HG02943 (cell line): Measurements from ENCODE around the gene GALP.
"Not testable (repeated sequence)": the region's sequence is repeated elsewhere in the genome, so short reads cannot be mapped to it uniquely, and the experiment has no call there.

Source experiments
- ATAC-seq: cut with Tn5 transposase; IDR thresholded peaks from one replicate; pipeline ENCODE4 v1.9.1; 2021; ENCODE audit warnings: mild to moderate bottlenecking, low read depth, moderate library complexity; ENCODE audit not compliant: unreplicated experiment

GALP gene

DNA sequence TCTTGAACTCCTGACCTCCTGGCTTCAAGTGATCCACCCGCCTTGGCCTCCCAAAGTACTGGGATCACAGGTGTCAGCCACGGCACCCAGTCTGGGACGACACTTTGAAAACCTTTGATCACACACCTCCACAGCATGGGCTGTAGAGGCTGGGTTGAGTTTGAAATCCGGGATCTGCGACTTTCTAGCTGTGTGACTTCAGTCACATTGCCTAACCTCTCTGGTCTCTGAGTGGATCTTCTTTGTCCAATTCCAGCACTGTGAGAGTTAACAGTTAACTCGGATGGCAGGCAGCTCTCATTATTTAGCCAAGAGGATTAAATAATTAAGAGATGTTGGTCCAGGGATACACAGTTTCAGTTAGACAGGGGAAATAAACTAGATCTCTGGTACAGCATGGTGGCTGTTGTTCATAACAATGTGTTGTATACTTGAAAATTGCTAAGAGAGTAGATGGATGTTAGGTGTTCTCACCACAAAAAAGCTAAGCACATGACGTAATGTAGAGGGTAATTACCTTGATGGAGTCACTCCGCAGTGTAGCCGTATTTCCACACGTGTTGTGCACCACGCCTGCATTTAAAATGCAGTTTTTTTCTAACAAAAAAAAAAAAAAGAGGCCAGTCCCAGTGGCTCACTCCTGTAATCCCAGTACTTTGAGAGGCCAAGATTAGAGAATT lies 1.9 kb downstream of the GALP start:
- ATAC-seq, result no peak

DNA sequence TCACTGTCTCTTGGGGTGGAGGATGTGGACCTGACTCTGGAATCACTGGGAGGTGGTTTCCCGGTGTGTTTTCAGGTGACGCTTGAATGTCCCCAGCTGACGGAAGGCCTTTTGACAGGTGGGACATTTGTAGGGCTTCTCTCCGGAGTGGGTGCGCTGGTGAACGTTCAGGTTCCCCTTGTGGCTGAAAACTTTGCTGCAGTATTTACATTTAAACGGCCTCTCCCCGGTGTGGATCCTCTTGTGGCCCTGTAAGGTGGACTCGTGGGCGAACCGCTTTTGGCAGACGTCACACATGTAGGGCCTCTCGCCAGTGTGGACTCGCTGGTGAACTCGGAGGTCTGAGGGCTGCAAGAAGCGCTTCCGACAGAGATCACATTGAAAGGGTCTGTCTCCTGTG lies 14.0 kb downstream of the GALP start:
- no peak for ATAC-seq

DNA sequence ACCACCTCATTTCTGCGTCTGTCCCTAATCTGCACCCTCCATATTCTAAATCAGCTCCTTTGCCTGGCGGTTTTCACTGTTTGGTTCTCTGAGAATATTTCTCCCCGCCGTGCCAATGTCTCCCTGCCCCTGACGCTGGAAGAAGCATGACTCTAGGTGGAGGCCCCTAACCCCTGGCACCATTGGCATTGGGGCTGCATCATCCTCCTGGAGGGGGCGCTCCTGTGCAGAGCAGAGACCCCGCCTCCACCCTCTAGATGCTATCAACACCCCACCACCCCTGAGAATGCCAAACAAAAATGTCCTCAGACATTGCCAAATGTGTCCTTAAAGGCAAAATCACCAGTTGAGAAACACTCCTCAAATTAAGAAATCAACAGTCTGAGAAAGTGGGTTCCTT lies 15.3 kb downstream of the GALP start:
- ATAC-seq, result no peak

DNA sequence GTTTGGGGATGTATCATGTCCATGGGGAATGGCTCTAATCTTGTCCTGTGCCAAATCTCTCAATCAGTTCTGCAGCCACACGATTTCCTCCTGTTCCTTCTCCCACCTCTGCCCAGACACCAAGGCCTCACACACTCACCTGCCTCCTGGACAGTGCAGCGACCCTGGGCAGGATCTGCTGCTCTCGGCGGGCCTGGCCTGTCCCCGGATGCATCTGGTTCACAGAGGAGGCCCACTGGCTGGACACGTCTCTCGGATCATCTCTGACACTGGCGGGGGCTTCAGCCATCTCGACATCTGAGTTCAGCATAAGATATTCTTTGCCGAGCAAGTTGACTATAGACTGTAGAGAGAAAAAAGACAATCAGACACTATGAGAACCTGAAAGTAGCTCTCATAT lies 15.9 kb downstream of the GALP start:
- ATAC-seq, result no peak

DNA sequence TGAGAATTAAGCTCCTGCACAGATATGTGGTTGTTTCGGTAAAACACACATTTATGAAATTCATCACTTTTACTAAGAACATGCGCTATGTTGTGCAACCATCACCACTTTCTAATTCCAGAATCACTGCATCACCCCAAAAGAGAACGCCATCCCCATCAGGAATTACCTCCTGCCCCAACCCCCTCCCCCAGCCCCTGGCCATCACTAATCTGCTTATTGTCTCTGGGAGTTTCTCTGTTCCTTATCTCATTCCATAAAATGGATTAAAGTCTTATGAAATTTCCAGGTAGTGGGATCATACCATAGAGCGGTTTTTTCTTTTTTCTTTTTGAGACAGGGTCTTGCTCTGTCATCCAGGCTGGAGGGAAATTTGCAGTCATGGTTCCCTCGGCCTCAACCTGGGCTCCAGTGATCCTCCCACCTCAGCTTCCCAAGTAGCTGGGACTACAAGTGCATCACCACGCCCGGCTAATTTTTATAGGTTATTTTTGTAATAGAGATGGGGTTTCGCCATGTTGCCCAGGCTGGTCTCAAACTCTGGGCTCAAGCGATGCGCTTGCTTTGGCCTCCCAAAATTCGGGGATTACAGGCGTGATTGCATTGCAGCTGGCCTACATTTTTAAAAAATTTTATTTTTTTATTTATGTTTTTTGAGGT lies 18.3 kb downstream of the GALP start:
- ATAC-seq, result no peak

DNA sequence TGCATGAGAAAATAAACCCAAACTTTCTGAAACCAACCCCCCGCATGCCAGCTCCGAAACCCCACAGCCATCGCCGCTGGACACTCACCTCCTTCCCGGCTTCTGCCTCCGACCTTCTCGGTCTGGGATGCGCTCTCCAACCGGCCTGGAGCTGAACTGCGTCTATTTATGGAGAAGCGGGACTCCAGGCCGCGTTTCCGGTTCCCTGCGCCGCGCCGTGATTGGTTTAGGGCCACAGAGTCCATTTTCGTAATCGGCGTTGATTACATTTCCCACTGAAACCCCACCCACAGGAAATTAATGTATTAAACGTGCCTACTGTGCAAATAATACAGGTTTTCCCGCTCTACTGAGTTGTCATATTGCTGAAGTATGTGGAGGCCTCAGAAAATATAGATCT lies 21.8 kb downstream of the GALP start, which contains the start of gene ZSCAN5B:
ZSCAN5B (minus strand) TSS at position 138 of the 400 bp plus-strand sequence. CDS start 4,731 bp downstream, outside the sequence.
- ATAC-seq, result not testable (repeated sequence)

DNA sequence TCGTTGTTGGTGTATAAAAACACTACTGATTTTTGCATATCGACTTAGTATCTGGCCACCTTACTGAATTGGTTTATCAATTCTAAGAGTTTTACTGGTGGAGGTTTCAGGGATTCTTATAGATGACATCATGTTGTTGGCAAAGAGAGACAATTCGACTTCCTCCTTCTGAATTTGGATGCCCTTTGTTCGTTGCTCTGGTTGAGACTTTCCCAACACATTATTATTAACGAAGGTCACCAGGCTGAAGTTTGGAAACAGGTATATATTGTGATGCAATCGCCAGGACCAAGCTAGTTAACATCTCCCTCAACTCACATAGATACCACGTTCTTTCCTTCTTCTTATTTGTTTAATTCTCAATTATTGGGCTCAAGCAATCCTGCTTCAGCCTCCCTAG lies 23.9 kb downstream of the GALP start:
- ATAC-seq, result no peak

DNA sequence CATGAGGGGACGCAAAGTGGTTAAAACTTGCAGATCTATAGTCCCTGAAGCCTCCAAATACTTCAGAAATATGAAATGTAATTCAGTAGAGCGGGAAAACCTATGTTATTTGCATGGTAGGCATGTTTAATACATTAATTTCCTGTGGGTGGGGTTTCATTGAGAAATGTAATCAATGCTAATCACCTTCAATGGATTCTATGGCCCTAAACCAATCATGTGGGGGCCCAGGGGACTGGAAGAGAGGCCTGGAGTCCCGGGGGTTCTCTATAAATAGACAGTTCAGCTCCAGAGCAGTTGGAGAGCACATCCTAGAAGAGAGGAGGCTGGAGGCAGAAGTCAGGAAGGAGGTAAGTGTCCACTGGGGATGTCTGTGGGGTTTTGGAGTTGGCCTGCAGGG lies 26.2 kb downstream of the GALP start, which contains the start of gene ZSCAN5C:
ZSCAN5C (plus strand) TSS at position 301 of the 400 bp plus-strand sequence. CDS start 3,641 bp downstream, outside the sequence.
- ATAC-seq, result no peak

DNA sequence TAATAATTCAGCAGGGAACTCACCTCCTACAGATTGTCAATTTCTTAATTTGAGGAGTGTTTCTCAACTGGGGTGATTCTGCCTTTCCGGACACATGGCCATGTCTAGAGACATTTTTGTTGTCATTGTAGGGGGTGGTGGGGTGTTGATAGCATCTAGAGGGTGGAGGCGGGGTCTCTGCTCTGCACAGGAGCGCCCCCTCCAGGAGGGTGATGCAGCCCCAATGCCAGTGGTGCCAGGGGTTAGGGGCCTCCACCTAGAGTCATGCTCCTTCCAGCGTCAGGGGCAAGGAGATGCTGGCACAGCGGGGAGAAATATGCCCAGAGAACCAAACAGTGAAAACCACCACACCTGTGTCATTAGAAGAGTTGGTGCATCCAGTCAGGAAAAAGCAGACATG lies 31.8 kb downstream of the GALP start:
- ATAC-seq, result not testable (repeated sequence)

DNA sequence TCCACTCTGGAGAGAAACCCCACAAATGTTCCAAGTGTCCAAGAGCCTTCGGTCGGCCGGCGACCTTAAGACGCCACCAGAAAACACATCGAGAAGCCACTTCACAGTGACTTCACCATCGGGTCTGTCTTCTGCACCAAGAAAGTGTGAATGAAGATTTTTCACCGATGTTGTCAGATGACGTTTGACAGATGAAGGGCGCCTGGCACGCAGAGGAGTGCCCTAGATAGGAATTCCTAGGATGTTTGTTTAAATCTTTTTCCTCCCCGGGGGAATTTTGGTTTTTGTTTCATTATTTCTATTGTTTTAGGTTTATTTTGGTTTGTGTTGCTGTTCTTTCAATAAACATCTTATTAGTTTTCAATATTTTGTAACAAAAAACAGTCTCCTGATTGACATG lies 33.3 kb downstream of the GALP start:
- ATAC-seq, result no peak

DNA sequence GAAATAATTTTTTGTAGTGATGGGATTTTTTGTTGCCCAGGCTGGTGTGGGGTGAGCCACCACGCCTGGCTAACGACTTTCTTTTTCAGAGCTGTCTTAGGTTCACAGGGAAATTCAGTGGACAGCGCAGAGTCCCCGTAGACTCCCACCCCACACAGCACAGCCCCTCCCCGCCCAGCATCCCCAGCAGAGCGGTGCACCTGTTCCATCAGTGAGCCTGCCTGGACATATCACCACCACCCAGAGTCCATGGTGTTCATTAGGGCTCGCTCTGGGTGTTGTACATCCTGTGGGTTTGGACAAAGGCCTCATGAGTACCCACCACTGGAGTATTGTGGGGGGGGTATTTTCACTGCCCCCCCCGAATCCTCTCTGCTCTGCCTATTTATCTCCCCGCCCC lies 34.2 kb downstream of the GALP start:
- not testable (repeated sequence) for ATAC-seq

DNA sequence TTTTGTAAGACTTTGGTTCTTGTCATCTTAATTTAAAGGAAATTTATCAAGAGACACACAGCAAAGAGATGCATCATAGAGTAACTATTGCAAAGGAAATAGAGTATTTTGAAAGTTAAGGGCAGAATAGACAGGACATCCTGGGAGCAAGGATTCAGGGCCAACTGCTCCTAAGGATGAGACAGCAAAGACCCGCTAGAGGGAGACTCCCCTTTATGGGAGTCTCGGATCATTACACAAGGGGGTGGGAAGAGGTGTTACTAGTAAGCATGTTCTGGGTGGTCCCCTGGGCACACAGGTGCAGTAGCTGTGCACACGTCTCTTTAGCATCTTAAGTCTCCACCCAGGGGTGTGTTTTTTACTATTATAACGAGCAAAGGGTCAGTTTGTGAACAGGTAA lies 35.9 kb downstream of the GALP start:
- ATAC-seq, result no peak

DNA sequence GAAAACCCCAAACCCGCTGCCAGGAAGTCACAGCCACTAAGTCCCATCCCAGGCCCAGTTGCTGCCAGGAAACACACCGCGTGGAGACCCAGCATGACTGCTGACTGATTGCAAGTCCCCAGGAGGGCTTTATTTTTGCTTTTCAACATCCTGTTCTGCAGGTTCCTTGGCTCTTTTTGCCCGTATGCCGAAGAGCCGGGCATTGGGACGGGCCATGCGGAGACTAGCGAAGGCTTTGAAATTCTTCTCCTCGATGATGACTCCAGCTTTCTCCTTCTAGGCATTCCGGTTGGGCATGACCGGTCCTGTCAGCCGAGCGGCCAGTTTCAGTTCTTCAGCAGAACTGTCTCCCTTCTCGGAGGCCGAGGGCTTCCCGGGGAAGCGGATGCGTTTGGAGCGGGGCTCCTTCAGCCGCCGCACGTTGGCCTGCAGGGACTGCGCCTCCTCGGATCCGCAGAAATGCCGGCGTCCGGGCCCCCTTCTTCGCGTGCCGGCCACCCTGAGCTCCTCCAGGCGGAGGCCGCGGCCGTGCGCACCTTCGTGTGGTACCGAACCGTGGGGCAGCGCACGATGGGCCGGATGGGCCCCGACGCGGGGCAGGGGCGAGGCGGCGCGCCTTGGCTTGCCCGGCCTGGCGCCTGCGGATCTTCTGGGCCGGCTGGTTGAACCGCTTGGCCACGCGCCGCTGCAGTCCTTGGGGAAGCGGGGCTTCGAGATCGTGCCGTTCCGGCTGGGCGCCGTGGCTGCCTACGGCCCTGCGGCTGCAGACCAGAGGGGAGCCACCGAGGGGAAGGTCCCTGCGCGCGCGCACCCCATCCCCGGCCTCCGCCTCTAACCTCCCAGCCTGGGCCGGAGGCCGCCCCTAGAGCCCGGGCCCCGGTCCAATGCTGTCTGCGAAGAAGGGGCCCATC lies 41.5 kb downstream of the GALP start:
- ATAC-seq, result no peak

DNA sequence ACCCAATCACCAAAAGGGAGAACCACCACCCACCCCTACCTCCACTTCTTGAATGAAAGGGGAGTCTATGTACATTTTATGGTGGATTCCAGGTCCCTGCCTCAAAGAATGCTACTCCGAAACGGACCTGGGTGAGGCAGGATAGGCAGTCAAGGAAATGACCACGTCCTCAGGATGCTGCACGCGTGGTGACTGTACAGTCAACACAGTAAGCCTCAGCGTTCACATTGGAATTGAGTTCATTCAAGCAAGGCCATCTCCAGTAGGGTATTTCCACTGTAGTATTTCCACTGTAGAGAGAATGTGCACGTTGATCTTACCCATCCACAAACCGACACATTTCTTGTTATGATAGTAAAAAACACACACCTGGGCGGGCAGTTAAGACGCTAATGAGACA lies 43.2 kb downstream of the GALP start:
- no peak for ATAC-seq

DNA sequence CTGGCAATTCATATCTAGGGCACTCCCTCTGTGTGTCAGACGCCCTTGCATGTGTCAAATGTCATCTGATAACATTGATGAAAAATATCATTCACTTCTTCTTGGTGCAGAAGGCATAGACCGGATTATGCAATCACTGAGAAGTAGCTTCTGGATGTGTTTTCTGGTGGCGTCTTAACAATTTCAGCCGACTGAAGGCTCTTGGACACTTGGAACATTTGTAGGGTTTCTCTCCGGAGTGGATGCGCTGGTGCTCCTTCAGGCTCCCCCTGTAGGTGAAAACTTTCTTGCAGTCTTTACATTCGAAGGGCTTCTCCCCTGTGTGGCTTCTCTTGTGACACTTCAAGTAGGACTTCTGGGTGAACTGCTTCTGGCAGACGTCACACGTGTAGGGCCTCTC lies 45.6 kb downstream of the GALP start:
- not testable (repeated sequence) for ATAC-seq

DNA sequence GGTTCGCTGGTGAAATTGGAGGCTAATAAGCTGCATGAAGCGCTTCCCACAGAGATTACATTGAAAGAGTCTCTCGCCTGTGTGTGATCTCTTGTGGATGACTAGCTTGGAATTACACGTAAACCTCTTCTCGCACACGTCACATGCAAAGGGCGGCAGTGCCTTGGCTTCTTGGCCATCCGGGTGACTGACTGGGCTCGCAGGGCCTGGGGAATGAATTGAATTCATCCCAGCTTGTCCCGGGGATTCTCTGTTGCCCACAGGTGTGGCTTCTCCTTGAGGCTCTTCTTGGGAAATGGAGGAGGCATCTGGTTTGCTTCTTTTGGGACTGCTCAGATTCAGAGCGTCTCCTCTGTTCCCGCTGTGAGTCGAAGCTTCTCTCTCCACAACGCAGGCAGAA lies 46.0 kb downstream of the GALP start:
- no peak for ATAC-seq

DNA sequence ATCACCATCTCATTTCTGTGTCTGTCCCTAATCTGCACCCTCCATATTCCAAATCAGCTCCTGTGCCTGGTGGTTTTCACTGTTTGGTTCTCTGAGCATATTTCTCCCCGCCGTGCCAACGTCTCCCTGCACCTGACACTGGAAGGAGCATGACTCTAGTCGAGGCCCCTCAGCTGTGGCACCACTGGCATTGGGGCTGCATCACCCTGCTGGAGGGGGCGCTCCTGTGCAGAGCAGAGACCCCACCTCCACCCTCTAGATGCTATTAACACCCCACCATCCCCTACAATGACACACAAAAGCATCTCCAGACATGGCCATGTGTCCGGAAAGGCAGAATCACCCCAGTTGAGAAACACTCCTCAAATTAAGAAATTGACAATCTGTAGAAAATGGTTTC lies 47.1 kb downstream of the GALP start:
- ATAC-seq, result no peak

DNA sequence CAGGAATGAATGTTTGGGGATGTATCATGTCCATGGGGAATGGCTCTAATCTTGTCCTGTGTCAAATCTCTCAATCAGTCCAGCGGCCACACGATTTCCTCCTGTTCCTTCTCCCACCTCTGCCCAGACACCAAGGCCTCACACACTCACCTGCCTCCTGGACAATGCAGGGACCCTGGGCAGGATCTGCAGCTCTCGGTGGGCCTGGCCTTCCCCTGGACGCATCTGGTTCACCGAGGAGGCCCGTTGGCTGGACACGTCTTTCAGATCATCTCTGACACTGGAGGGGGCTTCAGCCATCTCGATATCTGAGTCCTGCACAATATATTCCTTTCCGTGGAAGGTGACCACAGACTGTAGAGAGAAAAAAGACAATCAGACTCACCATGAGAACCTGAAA lies 47.7 kb downstream of the GALP start:
- ATAC-seq, result no peak
